Measurements from ENCODE around the gene E2F4. TPM values are rescaled to one million over a fixed set of nuclear protein-coding genes. Genes with fewer than 3 reads are reported as not detected.

E2F4 gene
- total and polyA plus RNA-seq, 9 of the 15 experiments (the other 6 are each of a cell fraction or from before 2014, with no cell fraction given) = 9.7 to 139 (median 106) TPM

DNA sequence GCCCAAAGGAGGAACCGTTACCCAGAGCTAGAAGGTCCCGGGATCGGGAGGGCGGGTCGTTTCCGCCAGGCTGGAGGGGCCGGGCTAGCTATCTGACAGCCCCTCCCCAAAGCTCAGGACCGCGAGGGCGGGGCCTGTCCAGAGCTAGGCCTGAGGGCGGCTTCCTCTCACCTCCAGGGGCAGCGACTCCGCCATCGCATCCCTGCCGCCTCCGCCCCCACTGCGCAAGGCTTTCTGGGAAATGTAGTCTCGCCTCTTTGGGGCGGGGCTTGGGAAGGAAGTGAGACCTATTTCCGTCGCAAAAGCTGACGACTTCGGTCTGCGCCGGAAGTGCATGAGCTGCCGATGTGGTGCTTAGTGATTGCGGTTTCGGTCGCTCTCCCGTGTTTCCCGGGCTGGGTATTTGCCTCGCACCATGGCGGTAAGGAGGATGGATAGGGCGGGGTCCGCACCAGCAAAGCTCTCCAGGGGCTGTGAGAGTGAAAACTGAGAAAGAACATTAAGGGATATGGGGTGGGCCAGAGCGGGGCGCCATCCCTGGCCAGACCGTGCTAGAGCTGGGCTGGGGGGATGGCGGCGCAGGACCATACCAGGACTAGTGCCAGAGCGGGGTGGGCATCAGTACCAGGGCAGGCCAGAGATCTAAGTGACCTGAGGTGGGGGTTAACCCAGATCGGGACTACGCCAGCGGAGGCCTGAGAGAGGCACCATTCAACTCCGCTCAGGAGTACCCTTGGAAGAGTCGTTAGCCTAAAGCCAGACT is 35.0 kb downstream of the E2F4 start, which contains the start of gene TMEM208 (continued):
- TF ChIP-seq, protein P1, sequence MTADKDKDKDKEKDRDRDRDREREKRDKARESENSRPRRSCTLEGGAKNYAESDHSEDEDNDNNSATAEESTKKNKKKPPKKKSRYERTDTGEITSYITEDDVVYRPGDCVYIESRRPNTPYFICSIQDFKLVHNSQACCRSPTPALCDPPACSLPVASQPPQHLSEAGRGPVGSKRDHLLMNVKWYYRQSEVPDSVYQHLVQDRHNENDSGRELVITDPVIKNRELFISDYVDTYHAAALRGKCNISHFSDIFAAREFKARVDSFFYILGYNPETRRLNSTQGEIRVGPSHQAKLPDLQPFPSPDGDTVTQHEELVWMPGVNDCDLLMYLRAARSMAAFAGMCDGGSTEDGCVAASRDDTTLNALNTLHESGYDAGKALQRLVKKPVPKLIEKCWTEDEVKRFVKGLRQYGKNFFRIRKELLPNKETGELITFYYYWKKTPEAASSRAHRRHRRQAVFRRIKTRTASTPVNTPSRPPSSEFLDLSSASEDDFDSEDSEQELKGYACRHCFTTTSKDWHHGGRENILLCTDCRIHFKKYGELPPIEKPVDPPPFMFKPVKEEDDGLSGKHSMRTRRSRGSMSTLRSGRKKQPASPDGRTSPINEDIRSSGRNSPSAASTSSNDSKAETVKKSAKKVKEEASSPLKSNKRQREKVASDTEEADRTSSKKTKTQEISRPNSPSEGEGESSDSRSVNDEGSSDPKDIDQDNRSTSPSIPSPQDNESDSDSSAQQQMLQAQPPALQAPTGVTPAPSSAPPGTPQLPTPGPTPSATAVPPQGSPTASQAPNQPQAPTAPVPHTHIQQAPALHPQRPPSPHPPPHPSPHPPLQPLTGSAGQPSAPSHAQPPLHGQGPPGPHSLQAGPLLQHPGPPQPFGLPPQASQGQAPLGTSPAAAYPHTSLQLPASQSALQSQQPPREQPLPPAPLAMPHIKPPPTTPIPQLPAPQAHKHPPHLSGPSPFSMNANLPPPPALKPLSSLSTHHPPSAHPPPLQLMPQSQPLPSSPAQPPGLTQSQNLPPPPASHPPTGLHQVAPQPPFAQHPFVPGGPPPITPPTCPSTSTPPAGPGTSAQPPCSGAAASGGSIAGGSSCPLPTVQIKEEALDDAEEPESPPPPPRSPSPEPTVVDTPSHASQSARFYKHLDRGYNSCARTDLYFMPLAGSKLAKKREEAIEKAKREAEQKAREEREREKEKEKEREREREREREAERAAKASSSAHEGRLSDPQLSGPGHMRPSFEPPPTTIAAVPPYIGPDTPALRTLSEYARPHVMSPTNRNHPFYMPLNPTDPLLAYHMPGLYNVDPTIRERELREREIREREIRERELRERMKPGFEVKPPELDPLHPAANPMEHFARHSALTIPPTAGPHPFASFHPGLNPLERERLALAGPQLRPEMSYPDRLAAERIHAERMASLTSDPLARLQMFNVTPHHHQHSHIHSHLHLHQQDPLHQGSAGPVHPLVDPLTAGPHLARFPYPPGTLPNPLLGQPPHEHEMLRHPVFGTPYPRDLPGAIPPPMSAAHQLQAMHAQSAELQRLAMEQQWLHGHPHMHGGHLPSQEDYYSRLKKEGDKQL (CRISPR knock-in tag; IDR thresholded peaks at IDR 0.05; ENCODE audit: borderline replicate concordance) = no peak
- TF ChIP-seq NCOA2 (IDR thresholded peaks at IDR 0.05; ENCODE audit: partially characterized antibody in 2 of 2) = no peak
- TF ChIP-seq GATA2 (CRISPR knock-in tag; IDR thresholded peaks at IDR 0.05) = no peak
- peak; percentile 56 for TF ChIP-seq MEIS2 (IDR thresholded peaks at IDR 0.05; ENCODE audit: partially characterized antibody)
- TF ChIP-seq CREM (IDR thresholded peaks at IDR 0.05; ENCODE audit: low read depth) = peak; percentile 100
- peak; percentile 86 for TF ChIP-seq POLR2A (conservative IDR thresholded peaks at IDR 0.05)
- no peak for TF ChIP-seq FOS (IDR thresholded peaks at IDR 0.05; ENCODE audit: extremely low read depth, insufficient read length)
- no peak for TF ChIP-seq ZSCAN32 (CRISPR knock-in tag; IDR thresholded peaks at IDR 0.05)
- 0 out of 2 replicates have a peak, but pooled peaks have one; percentile 69 for TF ChIP-seq TOE1 (IDR thresholded peaks at IDR 0.05; ENCODE audit: borderline replicate concordance)
- TF ChIP-seq TOE1 (CRISPR knock-in tag; IDR thresholded peaks at IDR 0.05; ENCODE audit: borderline replicate concordance, low read depth) = no peak
- TF ChIP-seq, protein P2, sequence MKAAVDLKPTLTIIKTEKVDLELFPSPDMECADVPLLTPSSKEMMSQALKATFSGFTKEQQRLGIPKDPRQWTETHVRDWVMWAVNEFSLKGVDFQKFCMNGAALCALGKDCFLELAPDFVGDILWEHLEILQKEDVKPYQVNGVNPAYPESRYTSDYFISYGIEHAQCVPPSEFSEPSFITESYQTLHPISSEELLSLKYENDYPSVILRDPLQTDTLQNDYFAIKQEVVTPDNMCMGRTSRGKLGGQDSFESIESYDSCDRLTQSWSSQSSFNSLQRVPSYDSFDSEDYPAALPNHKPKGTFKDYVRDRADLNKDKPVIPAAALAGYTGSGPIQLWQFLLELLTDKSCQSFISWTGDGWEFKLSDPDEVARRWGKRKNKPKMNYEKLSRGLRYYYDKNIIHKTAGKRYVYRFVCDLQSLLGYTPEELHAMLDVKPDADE (conservative IDR thresholded peaks at IDR 0.05; ENCODE audit: control insufficient read depth, low read depth, low read length) = peak; percentile 98
- TF ChIP-seq RAD21 (CRISPR knock-in tag; conservative IDR thresholded peaks at IDR 0.05 in 1 of 2, IDR thresholded peaks at IDR 0.05 in 1 of 2) = peak in 1 of 2 experiments; percentile 6; a peak in 1 of 4 replicates
- TF ChIP-seq TFAM (CRISPR knock-in tag; conservative IDR thresholded peaks at IDR 0.05) = no peak
- TF ChIP-seq ETV6 (IDR thresholded peaks at IDR 0.05; ENCODE audit: borderline replicate concordance in 1 of 2, low read depth in 2 of 2, low read length in 1 of 2) = 0 out of 4 replicates have a peak, but pooled peaks of 1 of the 2 experiments have one; percentile 30
- no peak for TF ChIP-seq ETV6 (CRISPR knock-in tag; IDR thresholded peaks at IDR 0.05; ENCODE audit: borderline replicate concordance)
- TF ChIP-seq RBFOX2 (IDR thresholded peaks at IDR 0.05; ENCODE audit: low read depth, low read length) = peak; percentile 88
- peak; percentile 63 for TF ChIP-seq CHD1 (IDR thresholded peaks at IDR 0.05; ENCODE audit: low read length)
- peak; percentile 69 for TF ChIP-seq TBP (optimal IDR thresholded peaks at IDR 0.05; ENCODE audit: low read depth, low read length)
- no peak for TF ChIP-seq ZBTB1 (CRISPR knock-in tag; IDR thresholded peaks at IDR 0.05; ENCODE audit: borderline replicate concordance, low read depth)
- peak; percentile 100 for TF ChIP-seq MTA1 (IDR thresholded peaks at IDR 0.05; ENCODE audit: borderline replicate concordance)
- peak in 1 of 2 experiments; percentile 36; a peak in 2 of 4 replicates for TF ChIP-seq SRF (CRISPR knock-in tag; IDR thresholded peaks at IDR 0.05)
- TF ChIP-seq FOXJ2 (tag; IDR thresholded peaks at IDR 0.05) = 0 out of 2 replicates have a peak, but pooled peaks have one; percentile 31
